C4-2B (cell line): ENCODE measurements around the gene GPR160.

Experiments used
- H3K27ac ChIP-seq: fragments of 450-650 bp; 2 replicates; pipeline ENCODE4 v1.5.1; 2017
- ZFX ChIP-seq: fragments of 450-650 bp; IDR thresholded peaks from 2 replicates; pipeline ENCODE4 v1.6.1; 2017
- TF ChIP-seq, protein P1 (sequence below): fragments of 450-650 bp; conservative IDR thresholded peaks from 2 replicates; pipeline ENCODE4 v1.5.1; 2017; ENCODE audit warnings: mild to moderate bottlenecking

The GPR160 gene

DNA sequence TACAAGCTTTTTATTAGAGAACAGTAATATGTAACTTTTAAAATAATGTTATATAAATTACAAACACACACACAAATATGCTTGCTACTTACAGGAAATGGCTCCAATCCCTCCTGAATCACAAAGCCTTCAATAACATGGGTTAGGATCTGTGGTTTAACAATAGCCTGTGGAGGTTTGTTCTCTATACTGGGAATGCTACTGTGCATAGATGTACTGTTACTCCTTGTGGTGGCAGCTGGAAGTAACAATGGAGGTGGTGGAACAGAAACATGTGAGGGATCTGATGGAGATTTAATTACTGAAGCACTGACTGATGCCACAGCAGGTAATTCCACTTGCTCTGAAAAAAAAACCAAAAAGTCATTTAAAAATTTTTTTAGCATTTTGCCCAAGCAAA is 79.3 kb downstream of the GPR160 start:
- TF ChIP-seq, protein P1, sequence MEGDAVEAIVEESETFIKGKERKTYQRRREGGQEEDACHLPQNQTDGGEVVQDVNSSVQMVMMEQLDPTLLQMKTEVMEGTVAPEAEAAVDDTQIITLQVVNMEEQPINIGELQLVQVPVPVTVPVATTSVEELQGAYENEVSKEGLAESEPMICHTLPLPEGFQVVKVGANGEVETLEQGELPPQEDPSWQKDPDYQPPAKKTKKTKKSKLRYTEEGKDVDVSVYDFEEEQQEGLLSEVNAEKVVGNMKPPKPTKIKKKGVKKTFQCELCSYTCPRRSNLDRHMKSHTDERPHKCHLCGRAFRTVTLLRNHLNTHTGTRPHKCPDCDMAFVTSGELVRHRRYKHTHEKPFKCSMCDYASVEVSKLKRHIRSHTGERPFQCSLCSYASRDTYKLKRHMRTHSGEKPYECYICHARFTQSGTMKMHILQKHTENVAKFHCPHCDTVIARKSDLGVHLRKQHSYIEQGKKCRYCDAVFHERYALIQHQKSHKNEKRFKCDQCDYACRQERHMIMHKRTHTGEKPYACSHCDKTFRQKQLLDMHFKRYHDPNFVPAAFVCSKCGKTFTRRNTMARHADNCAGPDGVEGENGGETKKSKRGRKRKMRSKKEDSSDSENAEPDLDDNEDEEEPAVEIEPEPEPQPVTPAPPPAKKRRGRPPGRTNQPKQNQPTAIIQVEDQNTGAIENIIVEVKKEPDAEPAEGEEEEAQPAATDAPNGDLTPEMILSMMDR = peak; percentile 33; the same call in 1 of the 2 replicates
- no peak for TF ChIP-seq ZFX
- no peak overlapping the region for H3K27ac ChIP-seq

DNA sequence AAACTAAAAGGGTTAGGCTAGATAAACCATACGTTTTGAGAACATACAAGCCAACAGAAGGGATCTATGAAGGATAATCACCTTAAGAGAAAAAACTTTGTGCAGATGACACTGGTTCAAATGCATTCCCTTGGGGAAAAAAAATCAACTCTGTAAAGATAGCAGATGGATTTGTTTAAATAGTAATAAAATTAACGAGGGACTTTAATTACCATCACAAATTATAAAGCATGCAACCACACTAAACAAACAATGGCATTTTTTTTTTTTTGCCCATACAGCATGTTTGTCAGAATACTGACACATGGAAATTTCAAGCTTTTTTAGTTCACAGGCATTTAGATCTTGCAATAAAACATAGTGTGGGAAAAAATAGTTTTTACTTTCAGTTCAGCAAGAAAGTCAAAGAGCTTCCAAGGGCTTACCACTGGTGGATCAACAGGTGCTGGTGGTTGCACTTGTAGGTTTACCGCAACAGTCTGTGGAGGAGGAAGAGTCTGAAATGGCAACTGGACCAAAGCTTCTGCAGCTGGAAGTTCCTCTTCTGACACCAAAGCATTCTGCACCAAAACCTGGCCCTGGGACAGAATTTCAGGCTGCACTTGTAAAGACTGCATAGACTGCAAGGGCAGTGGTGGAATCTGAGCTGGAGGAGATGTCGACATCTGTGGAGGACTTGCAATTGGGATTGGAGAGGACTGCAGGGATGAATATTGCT is 90.6 kb downstream of the GPR160 start:
- TF ChIP-seq, protein P1 = no peak
- TF ChIP-seq ZFX = no peak
- peak overlapping the region; percentile 15; the same call in 1 of the 2 replicates for H3K27ac ChIP-seq

DNA sequence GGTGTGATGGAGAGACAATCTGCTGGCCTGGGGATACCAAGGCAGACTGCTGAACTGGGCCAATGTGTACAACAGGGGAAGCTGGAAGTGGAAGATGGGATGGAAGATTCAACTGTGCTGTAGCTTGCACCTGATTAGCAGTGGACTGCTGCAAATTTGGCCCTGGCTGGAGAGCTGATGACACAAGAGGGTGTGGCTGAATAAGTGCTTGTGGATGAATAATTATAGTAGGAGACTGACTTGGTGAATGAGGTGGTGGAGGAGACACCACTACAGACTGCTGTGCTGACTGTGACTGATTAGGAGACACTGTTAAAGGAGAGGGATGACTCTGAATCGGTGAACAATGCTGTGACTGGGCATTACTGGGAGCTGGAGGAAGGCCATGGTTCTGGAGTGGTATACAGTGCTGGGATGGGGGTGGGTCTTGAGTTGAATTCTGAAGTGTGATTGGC is 91.2 kb downstream of the GPR160 start:
- TF ChIP-seq, protein P1 = no peak
- no peak for TF ChIP-seq ZFX

DNA sequence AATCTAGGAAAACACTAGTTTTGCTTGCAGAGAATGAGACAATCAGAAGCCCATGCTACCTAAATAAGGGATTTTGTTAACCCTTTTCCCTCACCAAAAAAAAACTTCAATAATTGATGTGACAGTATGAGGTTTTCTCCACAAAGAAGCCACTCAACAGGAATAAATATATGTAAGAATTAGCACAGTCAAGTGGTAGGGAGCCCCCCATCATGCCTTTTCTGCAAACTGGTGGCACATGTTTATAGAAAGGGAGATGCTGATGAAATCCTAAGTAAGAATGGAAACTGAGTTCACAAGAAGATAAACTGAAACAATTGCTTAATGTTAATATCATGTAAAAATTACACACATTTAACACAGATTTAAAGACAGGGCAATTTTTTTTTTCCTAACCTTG is 92.7 kb downstream of the GPR160 start:
- no peak overlapping the region for H3K27ac ChIP-seq
- no peak for TF ChIP-seq ZFX
- TF ChIP-seq, protein P1 = no peak

More for the DNA sequence above, 91.2 kb downstream of the GPR160 start:
- peak overlapping the region; percentile 15; the same call in 1 of the 2 replicates for H3K27ac ChIP-seq

DNA sequence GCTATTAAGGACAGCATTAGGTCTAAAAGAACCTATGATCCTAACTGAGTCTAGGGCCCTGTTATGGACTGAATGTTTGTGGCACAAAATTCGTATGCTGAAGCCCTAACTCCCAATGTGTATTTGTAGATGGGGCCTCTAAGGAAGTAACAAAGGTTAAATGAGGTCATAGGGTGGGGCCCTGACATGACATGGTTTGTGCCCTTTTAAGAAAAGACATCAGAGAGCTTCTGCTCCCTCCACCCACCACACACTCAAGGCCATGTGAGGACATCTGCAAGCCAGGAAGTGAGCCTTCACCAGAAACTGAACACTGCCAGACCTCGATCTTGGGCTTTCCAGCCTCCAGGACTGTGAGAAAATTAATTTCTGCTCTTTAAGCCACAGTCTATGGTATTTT is 94.5 kb downstream of the GPR160 start:
- H3K27ac ChIP-seq = no peak overlapping the region
- TF ChIP-seq, protein P1 = no peak
- TF ChIP-seq ZFX = no peak
